Colon (tissue), 2 donors: ENCODE measurements around the gene HDAC3.

Source experiments
- FAIRE-seq: peaks from 2 replicates; lab custom pipeline; 2012; peaks lifted over from hg19 to GRCh38; lab: Jason Lieb, UNC
- donor health status: control.
- donor health status: control.

HDAC3 gene

DNA sequence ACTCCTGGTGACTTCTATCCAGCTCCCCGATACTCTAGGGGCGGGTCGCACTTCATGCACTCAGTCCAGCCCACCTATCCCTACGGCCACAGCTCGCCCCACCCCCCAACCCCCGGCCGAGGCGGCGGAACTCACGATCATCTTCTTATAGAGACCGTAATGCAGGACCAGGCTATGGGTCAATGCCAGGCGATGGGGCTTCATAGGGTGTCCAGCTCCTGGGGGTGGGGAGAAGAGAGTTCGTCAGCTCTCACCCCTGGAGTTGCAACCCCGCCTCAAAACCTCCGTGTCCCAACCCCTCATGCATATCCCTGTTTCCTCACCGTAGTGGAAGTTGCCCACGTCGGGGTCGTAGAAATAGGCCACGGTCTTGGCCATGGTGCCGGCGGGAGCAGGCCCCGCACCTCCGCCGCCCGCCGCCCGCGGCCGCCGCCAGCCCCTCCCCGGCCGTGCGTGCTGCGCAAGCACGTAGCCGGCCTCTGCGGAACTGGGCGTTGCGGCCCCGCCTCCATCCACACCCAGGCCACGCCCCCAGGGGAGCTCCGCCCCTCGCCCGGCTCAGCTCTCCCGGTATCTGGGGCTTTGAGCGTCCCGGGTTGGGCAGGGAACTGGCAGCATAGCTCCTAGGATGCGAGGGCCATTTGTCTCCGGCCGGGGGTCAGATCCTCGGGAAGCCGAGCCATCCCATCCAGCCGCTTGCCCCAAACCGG lies at the start of gene HDAC3, which contains the start of gene RELL2:
TSS of gene HDAC3 (minus strand) at position 437 of the 710 bp plus-strand sequence. CDS start at position 378, 59 bp downstream.
TSS of gene RELL2 (plus strand) at position 585 of the 710 bp plus-strand sequence. CDS start 1,229 bp downstream, outside the sequence.
- FAIRE-seq, result no peak

DNA sequence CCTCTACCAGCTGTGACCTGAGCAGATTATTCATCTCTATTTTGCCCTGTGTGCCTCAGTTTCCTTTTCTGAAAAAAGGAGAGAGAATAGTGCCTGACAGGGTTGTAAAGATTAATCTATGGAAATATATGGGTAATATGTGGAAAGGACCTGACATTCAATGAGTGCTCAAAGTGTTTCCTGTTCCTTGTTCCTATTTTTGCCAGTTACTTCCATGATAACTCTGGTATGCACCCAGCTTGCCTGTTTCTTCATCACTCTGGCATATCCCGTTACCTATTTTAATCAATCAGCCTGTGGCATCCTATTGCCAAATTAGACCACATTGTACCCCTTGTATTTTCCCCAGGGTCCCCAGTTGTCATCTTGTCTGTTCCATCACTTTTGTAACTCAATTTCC lies 48.9 kb upstream of the HDAC3 start:
- FAIRE-seq, result no peak

DNA sequence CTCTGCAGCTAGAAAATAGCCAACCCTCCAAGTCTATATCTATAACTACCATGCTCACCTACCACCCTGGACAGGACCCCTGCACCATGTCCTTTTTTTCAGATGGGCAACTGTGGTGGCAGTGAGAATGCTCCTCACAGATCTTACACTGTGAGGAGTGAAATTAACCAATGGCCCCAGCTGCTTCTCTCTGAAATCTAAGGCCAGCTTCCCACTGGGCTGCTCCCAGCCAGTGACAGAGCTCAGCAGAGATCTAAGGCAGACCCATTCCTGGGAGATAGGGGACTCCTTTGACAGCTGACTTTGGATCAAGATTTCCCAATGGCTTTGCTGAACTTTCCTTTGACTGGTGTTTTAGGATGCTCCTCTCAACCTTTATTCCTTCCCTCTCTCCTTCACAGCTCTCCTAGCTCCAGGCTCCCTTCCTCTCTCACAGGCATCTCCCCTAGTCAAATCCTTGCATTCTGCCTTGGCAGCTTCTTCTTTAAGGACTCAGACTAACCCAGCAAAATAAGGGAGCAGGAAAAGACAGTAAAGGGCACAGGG lies 47.0 kb upstream of the HDAC3 start:
- no peak for FAIRE-seq

DNA sequence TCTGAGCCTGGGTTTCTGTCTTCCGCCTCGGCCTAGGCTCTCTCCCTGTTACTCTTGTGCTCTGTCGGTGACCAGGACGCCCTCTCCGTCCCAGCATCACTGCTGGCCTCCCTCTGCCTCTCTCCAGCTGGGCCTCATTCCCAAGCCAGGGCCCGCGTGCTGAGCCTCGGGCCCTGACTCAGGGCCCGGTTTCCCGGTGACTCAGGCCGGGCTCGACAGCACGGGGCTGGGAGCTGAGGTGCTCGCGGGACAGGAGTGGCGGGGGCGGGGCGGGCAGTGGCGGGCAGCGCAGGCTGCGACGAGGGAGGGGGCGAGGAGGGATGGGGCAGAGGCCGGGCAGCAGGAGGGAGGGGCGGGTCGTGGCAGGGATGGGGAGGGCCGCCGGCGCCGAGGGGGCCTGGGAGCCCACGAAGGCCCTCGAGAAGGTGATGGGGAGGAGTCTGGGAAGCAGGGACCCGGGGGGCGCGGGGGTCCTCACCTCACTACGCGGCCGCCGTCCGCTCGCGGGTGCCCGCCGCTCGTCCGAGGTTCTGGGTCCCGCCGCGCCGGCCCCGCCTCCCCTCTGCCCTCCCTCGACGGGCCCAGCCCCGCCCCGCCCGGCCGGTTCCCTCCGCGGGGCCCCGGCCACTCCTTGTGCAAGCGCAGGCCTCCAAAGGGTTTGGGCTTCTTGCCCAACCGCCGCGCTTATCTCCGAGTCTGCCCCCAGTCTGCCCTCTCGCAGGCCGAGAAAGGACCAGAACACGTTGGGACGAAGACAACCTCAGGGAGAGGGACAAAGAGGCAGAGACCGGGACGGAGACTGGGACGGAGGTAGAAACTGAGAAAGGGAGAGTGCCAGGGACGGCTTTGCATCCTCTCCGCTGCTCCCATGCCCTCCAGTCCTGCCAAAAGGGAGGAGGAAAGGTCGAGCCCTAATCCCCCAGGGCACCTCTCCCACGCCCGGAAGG lies 45.3 kb upstream of the HDAC3 start, which contains the start of gene ARAP3:
TSS of gene ARAP3 (minus strand) at position 536 of the 947 bp plus-strand sequence. CDS start 1,744 bp downstream, outside the sequence.
- no peak for FAIRE-seq

DNA sequence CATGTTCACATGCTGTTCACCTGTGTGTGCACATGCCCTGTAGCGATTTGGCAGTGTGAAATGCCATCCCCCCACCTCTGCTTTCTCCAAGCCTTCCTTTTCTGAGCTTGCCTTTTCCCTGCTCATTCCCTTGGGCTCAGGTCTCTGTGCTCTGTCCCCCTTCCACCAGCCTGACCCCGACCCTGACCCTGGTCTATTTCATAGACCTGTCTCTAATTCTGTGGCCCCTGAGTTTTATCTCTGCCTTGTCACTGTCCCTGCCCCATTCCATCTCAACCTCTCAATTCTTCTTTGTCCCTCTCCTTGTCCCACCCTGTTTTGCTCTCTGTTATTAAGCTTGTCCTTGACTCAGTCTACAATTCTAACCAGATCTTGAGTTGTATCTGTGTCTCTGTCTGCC lies 44.6 kb upstream of the HDAC3 start:
- no peak for FAIRE-seq

DNA sequence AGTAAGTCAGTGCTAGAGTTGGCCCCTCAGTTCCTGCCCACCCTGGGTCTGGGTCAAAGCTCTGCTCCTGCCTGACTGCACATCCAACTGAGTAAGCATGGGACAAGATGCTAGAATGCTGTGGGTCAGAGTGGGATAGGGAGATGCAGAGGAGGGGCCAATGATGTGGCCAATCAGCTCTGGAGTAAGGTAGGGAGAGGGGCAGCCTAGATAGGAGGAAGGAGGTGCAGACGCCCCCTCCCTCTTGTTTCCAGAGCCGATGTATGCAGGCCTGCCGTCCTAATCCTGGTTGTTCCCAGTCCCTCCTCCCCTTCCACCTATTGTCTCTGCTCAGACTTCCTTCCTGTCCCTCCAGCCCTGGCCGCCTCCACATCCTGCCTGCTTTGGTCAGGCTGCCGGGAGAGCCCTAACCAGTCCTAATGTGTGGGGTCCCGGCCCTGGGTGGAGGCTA lies 44.1 kb upstream of the HDAC3 start:
- FAIRE-seq, result no peak

DNA sequence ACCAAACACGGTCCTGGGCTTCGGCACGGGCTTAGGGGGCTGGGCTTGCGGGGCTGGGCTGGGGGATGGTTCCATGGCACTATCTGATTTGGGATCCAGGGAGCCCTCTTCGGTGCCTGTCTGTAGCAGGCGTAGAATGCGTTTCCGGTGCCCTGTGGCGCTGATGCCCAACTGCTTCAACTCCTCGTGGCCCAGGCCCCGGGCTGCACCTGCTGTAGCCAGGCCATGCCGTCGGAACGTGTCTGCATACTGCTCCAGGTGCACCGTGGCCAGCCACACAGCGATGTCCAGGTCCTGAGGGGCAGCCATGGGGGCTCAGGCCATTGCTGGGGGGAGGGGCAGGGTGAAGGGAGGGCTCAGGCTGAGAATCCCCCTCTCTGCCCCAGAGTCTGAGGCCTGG lies 43.5 kb upstream of the HDAC3 start:
- no peak for FAIRE-seq

DNA sequence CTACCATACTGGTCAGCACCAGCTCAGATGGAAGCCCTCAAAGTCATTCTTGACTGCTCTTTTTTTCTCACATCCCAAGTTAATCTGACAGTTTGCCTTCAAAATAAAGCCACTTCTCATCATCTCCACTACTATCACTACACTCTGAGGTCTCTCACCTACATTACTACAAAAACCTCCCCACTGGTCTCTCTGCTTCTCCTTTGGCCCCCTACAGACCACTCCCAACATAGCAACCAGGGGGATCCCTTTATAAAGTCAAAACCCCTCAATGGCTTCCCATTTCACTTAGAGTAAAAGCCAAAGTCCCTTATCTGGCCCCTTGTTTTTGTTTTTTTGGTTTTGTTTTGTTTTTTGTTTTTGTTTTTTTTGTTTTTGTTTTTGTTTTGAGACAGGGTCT lies 40.8 kb upstream of the HDAC3 start:
- no peak for FAIRE-seq

DNA sequence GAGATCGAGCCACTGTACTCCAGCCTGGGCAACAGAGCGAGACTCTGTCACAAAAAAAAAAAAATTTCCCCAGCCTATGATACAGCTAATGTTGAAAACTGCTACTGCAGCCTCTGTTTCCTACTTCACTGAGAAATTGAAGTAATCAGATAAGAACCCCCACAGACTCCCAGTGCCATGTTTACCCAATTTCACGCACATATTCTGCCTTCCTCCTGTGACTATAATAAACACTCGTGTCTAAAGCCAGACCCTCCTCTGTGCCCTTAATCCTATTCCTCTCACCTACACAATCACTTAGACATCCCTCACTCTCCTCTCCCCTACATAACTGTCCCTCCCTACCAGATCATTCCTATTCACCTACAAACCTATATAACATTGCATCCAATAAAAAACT lies 39.0 kb upstream of the HDAC3 start:
- FAIRE-seq, result no peak

DNA sequence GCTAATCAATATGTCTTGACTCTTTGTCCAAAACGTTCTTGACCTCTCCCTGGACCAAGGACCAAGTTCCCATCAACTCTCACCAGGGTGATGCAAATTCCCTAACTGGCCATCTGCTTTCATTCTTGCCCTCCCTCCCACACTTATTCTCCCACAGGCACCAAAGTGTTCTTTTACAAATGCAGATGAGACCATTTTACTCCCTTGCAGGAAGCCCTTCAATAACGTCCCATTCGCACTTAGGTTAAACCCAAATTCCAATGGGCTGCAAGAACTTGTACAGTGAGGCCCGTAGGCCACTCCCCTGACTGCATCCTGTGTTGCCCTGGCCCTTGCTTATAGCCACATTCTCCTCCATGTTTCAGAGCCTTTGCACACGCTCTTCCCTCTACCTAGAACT lies 38.1 kb upstream of the HDAC3 start:
- FAIRE-seq, result no peak

DNA sequence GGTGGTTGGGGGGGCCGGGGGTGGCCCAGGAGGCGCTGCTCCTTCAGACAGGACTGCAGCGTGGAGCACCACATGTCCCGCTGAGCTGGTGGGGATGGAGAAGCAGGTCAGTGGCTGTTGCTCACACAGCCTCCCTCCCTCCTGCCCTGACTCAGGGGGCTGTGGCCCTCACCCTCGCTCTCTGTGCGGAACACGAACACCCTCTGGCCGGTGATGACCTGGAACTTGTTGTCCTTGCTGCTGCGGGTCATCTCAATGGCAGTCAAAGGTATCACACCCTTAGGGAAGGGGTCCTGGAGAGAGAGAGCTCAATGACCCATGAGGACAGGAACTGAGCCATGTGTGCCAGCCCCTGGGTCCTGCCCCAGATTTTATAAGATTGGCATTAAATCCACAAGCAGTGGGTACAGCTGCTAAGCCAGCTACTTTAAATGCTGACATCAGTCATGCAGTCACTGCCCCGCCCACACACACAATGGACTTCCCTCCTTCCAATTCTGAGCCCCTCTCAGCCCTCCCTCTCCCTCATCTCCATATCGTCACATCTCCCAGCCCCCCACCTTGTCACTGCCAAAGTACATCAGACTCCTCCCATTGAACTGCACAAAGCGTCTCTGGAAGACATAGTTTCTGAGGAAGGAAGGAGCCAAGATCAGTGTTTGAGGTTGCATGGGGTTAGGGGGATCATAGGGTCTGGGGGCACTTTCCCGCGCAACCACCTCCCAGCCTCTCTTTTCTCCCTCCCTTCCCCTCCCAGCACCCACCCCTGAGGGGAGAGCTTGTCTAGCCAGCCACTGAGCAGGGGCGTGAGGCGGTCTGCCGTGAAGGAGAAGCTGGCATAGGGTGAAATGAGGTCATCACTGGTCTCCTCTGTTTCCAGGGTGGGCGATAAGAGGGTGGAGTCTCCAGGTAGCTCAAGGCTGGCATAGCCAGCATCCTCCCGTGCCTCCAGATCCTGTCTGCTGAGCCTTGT lies 36.5 kb upstream of the HDAC3 start:
- FAIRE-seq, result no peak

DNA sequence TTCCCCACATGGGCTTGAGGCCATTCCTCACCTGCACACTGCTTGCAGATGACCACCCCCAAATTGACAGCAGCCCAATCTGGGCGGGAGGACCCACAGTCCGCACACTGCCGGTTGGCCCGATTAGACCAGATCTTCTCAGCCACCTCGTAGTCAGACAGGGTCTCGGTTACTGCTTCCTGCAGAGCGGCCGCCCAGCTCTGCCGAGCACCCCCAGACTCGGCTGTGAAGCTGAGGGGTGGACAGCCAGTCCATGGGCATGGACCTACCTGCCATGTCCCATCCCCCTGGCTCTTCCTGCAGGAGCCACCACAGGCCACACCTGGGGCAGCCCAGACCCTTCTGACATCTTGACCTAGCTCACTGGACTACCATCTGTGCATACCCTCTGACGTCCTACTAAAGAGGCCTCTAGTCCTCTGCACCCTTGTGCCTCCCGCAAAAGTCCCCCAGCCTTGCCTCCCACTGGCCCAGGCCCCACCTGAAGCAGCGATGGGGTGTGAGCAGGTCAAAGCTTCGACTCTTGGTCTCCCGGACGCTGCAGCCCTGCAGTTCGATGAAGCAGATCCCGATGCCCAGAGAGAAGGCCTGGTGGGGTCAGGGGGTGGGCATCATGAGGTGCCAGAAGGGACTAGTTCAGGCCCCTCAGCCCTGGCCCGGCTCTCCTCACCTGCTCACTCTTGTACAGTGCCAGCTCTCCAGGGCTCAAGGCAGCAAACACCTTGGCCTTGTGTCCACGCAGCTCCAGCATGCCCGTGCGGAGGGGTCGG lies 35.6 kb upstream of the HDAC3 start:
- FAIRE-seq, result no peak

DNA sequence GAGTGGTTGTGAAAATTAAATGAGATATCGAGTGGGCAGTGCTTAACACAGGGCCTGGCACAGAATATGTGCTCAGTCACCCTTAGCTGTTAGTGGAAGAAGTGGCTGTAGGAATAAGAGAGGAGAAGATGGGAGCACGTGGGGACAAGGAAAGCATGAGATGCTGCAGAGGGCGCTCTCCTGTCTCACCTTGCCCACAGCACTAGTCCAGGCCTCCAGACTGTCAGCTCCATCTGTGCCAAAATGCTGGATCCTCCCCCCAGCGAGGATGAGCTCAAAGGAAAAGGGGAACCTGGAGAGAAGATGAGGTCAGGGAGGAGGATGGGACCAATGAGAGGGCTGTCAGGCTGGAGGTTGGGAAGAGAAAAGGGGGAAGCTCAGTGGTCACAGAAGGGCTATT lies 32.9 kb upstream of the HDAC3 start:
- FAIRE-seq, result no peak

DNA sequence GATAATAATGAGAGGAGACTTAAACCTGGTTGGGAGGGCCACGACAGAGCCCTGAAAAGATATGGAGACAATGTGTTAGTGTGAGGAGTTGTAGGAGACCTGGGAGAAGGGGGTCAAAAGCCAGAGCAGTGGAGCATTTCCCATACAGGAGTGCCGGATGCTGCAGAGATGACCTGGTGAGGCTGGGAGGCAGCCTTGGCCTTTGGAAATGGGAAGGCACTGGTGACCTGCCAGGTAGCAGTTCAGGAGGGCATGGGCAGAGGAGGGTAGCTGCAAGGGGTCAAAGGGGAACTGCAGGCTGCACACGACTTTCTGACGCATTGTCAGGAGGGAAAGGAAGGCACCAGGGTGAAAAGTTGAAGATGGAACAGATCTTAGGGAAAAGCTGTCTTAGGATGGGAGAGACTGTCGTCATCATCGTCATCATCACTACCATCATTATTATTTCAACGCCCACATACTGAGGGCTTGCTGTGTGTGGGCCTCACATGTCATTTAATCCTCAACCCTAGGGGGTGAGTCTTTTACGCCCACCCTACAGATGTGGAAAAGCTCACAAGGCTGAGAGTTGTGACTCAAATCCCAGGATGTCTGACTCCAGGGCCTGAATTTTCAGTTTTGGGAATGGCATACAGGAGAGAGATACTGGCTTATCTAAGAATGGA lies 32.1 kb upstream of the HDAC3 start:
- no peak for FAIRE-seq

DNA sequence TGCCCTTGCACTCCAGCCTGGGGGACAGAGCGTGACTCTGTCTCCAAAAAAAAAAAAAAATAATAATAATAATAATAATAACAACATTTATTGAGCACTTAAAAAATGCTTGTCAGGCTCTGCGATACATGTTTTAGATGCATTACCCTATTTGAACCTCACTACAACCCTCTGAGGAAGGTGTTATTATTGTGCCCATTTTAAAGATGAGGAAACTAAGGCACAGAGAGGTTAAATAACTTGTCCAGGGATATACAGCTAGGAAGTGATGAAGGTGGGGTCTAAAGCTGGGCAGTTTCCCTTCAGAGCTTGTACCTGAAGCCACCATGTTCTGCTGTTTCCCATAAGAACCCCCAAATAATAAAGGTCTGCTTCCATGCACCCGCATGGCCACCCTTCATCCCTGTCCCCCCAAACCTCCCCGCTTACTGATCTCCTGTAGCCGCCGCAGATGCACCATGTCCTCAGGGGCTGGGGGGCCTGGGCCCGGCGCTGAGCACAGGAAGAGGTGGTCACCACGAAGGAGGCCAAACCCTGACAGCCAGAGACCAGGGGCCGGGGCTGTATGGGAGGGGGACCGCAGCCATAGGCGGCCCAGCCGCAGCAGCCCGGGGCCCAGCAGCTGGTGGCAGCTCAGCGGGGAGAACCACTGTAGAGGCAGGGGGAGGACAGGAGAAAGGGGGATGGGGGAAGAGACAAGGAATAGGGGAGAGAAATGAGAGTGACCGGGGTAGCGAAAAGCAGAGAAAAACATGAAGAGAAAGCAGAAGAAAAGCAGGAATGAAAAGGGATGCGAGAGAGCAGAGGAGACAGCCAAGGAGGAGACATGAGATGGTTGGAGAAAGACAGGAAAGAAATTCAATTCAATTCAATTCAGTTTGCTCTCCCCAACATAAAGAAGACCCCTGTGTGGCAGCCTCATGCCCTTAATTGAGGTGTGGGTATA lies 29.6 kb upstream of the HDAC3 start:
- FAIRE-seq, result no peak

DNA sequence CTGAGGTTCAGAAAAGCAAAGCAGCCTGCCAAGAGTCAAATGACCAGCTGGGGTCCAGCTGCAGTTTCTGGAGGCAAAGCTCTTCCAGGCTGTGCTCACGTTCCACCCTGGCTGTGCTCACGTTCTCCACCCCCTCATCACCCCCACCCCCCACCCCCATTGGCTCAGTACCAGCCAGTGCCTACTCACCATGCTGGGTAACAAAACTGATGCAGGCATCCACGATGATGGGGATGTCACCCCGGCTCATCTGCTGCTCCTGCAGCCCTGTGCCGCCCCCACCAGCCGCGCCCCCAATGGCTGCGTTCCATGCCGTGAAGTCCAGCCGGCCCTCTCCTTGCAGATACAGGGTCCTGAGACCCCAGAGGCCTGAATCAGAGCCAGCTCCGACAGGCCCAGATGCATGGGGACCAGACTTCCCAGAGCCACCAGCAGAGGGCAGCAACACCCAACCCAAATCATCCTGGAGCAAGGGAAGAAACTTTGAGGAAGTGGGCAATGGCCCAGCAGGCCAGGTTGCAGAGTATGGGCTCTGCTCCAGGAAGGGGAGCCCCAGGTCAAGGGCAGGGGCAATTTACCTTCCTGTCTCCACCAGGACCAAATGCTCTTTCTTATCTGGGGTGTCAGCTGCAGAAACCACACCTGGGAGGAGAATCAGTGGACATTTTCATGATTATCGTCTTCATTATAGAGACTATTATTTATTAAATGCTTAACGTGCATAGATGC lies 28.2 kb upstream of the HDAC3 start:
- no peak for FAIRE-seq

DNA sequence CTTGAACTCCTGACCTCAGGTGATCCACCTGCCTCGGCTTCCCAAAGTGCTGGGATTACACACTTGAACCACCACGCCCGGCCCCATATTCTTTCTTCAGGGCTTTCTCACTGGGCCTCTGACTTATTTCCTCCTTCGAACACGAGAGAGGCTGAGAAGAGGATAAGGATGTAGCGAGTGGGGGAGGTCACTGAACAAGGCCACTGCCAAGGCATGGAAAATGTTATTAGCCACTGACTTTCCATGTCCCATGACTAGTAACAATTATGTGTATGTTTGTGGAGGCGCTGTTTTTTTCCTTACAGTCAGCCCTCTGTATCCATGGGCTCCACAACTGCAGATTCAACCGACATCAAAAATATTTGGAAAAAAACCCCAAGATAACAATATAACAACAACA lies 26.9 kb upstream of the HDAC3 start:
- FAIRE-seq, result no peak

DNA sequence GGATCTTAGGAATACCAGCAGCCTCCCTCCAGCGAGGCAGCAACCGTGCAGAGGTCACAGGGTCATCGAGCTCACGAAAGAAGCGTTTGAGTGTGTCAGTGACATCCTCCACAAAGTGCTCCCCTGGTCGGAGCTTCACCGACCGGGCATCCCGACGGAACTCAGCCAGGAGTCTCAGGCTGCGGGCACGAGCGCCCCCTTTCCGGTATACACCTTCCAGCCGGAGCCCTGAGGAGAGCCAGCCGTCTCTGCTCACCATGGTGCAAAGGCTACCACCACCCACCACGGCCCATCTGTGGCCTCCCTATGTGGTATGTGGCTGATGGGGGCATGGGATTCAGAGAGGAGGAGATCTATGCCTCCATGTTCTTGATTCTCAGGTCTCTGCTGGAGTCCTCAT lies 25.4 kb upstream of the HDAC3 start:
- FAIRE-seq, result no peak
